ENCODE results near the gene KLF17. TPM values are rescaled to one million over a fixed set of nuclear protein-coding genes. Genes with fewer than 3 reads are reported as not detected.
"Not testable (repeated sequence)": the region's sequence is repeated elsewhere in the genome, so short reads cannot be mapped to it uniquely, and the experiment has no call there.

KLF17 gene
- total and polyA plus RNA-seq, 5 donors, result not detected

DNA sequence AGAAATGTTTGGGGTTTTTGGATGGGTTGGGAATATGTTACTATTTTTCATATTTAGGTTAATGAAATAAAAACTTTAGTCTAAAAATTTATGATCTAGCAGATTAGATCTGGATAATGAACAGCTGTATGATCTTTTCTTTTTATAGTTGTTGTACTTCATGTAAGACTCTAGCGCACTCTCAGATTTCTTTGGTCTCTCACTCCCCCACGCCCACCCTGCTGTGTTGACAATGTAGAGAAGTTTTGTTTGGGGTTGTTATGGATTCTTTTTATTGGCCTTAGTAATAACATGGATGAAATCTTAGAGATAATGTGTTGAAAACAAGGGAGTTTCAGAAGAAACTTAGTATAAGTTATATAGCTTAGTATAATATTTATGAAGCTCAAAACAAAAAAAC is 17.3 kb downstream of the KLF17 start:
- no peak overlapping the region for H3K4me3 ChIP-seq (ENCODE audit: low read length)
- WGBS, result 86% methylated on average over 2 of the region's 2 CpGs
- H3K27me3 ChIP-seq (ENCODE audit: control insufficient read depth, insufficient read depth), result no peaks in the 10 kb centered on the region
- no peak overlapping the region for H3K27ac ChIP-seq (ENCODE audit: low read length)
- intact Hi-C loops (cut with DNase I), result no loop called here
- ATAC-seq, result no peak
- no peak for DNase-seq
- no peaks in the 10 kb centered on the region for H3K4me1 ChIP-seq (ENCODE audit: control insufficient read depth, insufficient read depth, low read length)
- H3K9me3 ChIP-seq (ENCODE audit: control insufficient read depth, low read length), result no peaks in the 10 kb centered on the region

DNA sequence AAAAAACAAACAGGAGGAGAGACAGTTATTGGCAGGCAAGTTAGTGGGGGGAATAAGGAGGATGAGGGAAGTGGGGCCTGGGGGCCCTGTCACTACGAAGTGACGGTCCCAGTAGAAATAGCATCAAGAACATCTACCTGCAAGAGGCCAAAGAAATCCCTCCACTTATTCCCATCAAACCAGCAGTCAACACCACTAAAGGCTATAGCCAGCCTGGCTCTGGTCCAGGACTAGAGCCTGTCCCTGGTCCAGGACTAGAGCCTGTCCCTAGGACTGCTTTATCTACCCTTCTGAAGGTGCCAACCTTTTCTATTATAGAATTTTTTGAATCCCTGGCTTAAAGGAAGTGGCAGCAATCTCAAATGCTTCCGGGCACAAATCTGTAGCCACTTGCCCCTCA is 19.6 kb downstream of the KLF17 start:
- no peak overlapping the region for H3K4me3 ChIP-seq (ENCODE audit: low read length)
- intact Hi-C loops (cut with DNase I), result no loop called here
- no peaks in the 10 kb centered on the region for H3K9me3 ChIP-seq (ENCODE audit: control insufficient read depth, low read length)
- no peak for DNase-seq
- no peaks in the 10 kb centered on the region for H3K4me1 ChIP-seq (ENCODE audit: control insufficient read depth, insufficient read depth, low read length)
- ATAC-seq, result no peak
- no peak overlapping the region for H3K27ac ChIP-seq (ENCODE audit: low read length)
- H3K27me3 ChIP-seq (ENCODE audit: control insufficient read depth, insufficient read depth), result no peaks in the 10 kb centered on the region
- 65% methylated on average over 3 of the region's 3 CpGs for WGBS

DNA sequence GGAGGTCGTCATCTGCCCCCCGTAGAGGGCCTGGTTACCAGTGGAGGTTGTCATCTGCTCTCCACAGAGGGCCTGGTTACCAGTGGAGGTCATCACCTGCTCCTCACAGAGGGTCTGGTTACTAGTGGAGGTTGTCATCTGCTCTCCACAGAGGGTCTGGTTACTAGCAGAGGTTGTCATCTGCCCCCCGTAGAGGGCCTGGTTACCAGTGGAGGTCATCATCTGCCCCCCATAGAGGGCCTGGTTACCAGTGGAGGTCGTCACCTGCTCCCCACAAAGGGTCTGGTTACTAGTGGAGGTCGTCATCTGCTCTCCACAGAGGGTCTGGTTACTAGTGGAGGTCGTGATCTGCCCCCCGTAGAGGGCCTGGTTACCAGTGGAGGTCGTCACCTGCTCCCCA is 20.9 kb downstream of the KLF17 start:
- 89% methylated on average over 8 of the region's 8 CpGs for WGBS
- H3K4me3 ChIP-seq (ENCODE audit: low read length); H3K27ac ChIP-seq (ENCODE audit: low read length); H3K27me3 ChIP-seq (ENCODE audit: control insufficient read depth, insufficient read depth); DNase-seq; H3K4me1 ChIP-seq (ENCODE audit: control insufficient read depth, insufficient read depth, low read length); intact Hi-C loops (cut with DNase I); H3K9me3 ChIP-seq (ENCODE audit: control insufficient read depth, low read length); ATAC-seq: not testable (repeated sequence)

DNA sequence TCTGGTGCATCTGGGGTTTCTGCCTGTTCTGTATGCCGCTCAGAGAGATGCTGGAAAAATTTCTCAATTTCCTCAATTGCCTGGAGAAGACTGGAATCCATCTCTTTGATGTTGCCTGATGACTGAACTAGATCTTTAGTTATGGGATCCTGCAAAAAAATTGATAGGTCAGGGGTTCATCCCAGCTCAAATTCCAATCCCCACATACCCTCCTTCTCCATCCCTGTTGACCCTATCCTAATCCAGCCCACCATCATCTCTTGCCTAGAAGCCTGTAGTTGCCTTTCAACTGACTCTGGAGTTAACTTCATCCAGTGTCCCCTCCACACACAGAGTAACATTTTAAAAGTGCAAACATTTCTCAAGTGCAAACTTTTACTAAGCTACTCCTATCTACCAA is 22.9 kb downstream of the KLF17 start, which contains the start of gene KLF18:
KLF18 (minus strand) TSS at position 101 of the 400 bp plus-strand sequence; CDS start at position 101, 0 bp downstream.
- H3K9me3 ChIP-seq (ENCODE audit: control insufficient read depth, low read length), result no peaks in the 10 kb centered on the region
- DNase-seq, result no peak

DNA sequence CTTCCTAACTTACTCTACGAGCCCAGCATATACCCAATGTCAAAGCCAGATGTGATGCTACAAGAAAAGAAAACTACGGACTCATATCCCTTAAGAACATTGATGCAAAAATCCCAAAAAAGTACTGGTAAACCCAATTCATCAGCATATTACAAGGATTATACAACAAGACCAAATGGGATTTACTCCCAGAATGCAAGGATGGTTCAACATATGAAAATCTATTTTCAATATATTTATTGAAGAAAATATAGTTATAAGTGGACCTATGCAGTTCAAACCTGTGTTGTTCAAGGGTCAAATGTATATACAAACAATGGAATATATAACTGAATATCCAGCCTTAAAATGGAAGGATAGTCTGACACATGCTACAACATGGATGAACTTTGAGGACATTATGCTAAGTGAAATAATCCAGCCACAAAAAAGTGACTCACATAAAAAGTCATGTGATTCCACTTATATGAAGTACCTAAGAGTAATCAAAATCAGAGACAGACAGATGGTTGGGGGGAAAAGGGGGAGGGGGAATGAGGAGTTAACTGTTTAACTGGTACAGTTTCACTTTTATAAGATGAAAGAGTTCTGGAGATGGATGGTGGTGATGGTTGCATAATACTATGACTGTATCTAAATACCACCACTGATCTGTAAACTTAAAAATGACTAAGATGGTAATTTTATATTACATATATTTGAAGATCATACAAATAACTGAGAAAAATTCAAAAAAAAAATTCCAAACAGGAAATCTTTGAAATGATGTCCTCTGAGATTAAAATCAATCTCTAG is 26.5 kb downstream of the KLF17 start:
- 91% methylated on average over 2 of the region's 2 CpGs for WGBS
- Histone ChIP-seq H3K27me3 (ENCODE audit: control insufficient read depth, insufficient read depth) (no peaks in the 10 kb centered on the region), H3K9me3 (ENCODE audit: control insufficient read depth, low read length) (no peaks in the 10 kb centered on the region), H3K27ac (ENCODE audit: low read length) (no peak overlapping the region), H3K4me1 (ENCODE audit: control insufficient read depth, insufficient read depth, low read length) (no peaks in the 10 kb centered on the region), H3K4me3 (ENCODE audit: low read length) (no peak overlapping the region)
- ATAC-seq (no peak), DNase-seq (no peak)
- intact Hi-C loops (cut with DNase I), result no loop called here

More for the DNA sequence above, 22.9 kb downstream of the KLF17 start, which contains the start of gene KLF18:
- no peaks in the 10 kb centered on the region for H3K27me3 ChIP-seq (ENCODE audit: control insufficient read depth, insufficient read depth)
- no peak within 1 kb of the TSS for H3K4me3 ChIP-seq (ENCODE audit: low read length)
- no peak for ATAC-seq
- H3K4me1 ChIP-seq (ENCODE audit: control insufficient read depth, insufficient read depth, low read length), result no peaks in the 10 kb centered on the region
- no peak within 1 kb of the TSS for H3K27ac ChIP-seq (ENCODE audit: low read length)
- intact Hi-C loops (cut with DNase I), result no loop called here
- WGBS, result 89% methylated on average over 1 of the region's 1 CpG

DNA sequence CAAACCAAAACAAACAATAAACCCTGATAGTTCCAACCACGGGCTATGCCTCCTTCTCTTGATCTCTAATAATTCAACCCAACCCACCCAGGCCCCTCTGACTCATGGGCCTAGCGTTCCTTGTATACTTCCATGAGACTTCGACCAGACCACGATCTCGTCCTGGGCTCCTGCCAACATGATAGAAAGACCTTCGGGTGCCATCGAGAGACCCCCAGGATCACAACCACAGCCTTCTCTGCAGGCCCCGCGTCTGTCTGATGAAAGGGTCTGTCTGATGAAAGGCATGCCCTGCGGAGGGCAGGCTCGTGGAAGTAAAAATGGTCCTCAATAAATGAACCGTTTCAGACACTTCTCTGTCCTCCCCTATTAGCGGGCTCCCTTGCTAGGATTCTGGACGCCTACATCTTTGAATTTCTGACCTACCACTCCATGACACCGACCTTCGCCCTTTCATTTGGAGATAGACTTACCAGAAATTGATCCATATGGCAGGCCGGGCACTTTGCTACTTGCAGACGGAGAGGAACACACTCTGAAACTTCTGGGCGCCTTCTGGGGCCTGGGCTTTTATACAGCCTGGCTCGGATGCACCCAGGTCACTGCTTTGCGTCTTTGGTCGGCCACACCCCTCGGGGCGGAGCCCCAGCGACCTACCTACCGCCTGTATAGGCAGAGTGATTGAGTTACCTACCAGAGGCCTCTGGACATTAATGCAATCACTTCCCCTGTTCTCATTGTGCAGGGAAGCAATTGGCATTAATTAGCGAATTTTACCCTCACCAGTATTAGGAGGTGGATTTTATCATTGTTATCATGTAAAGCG is 28.1 kb downstream of the KLF17 start:
- Histone ChIP-seq H3K9me3 (ENCODE audit: control insufficient read depth, low read length) (no peaks in the 10 kb centered on the region), H3K4me1 (ENCODE audit: control insufficient read depth, insufficient read depth, low read length) (no peaks in the 10 kb centered on the region), H3K27ac (ENCODE audit: low read length) (no peak overlapping the region), H3K4me3 (ENCODE audit: low read length) (no peak overlapping the region), H3K27me3 (ENCODE audit: control insufficient read depth, insufficient read depth) (peaks cover 3% of the 10 kb centered on the region)
- WGBS, result 90% methylated on average over 28 of the region's 28 CpGs
- intact Hi-C loops (cut with DNase I), result no loop called here
- DNase-seq, result no peak
- ATAC-seq, result no peak

DNA sequence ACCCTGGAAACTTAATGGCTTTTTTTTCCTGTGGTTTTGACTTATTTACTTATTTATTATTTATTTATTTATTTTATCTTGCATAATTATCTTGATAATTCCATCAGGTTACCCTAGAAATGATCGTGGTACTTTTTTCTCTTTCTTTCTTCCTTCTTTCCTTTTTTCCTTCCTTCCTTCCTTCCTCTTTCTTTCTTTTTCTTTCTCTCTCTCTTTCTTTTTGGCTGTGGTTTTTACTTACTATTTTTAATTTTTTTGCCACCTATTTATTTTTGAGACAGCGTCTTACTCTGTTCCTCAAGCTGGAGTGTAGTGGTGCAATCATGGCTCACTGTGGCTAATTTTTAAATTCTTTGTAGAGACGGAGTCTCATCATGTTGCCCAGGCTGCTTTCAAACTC is 29.0 kb downstream of the KLF17 start:
- DNase-seq (no peak), ATAC-seq (no peak)
- intact Hi-C loops (cut with DNase I), result no loop called here
- no peak overlapping the region for H3K27ac ChIP-seq (ENCODE audit: low read length)
- H3K9me3 ChIP-seq (ENCODE audit: control insufficient read depth, low read length), result no peaks in the 10 kb centered on the region
- 83% methylated on average over 3 of the region's 3 CpGs for WGBS
- no peaks in the 10 kb centered on the region for H3K4me1 ChIP-seq (ENCODE audit: control insufficient read depth, insufficient read depth, low read length)
- H3K27me3 ChIP-seq (ENCODE audit: control insufficient read depth, insufficient read depth), result peaks cover 3% of the 10 kb centered on the region
- no peak overlapping the region for H3K4me3 ChIP-seq (ENCODE audit: low read length)

DNA sequence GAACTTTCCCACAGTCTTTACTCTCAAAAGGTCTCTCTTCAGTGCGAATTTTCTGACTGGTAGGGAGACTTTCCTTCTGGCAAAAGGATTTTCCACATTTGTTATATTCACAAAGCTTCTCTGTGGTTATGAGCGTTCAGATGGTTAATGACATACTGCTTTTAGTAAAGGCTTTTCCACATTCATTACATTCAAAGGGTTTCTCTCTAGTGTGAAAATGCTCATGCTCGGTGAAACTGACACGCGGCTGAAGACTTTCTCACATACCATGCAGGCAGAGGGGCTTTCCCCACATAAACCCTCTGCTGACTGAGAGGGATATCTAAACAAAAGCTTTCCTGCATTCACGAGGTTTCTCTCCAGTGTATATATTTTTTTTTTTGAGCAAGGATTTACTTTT is 32.7 kb downstream of the KLF17 start:
- Histone ChIP-seq H3K27me3 (ENCODE audit: control insufficient read depth, insufficient read depth) (peaks cover 3% of the 10 kb centered on the region), H3K27ac (ENCODE audit: low read length) (no peak overlapping the region), H3K4me1 (ENCODE audit: control insufficient read depth, insufficient read depth, low read length) (no peaks in the 10 kb centered on the region), H3K9me3 (ENCODE audit: control insufficient read depth, low read length) (no peaks in the 10 kb centered on the region), H3K4me3 (ENCODE audit: low read length) (no peak overlapping the region)
- no peak for DNase-seq
- intact Hi-C loops (cut with DNase I), result no loop called here
- 61% methylated on average over 6 of the region's 6 CpGs for WGBS
- no peak for ATAC-seq

DNA sequence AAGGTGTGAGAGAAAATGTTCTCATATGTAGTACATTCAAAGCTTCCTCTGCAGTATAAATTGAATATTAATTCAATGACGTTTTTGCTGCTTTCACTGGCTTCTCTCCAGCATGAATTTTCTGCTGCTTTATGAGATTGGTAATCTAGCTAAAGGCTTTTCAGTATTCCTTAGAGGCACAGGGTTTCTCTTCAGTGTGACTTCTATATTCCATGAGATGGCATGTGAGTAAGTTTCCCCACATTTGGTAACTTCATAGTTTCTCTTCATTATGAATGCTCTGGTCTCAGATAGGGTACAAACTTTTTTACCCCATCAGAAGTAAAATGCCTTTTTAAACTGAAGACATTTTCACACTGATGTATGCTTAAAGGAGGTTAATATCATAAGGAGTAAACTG is 33.2 kb downstream of the KLF17 start:
- ATAC-seq (no peak), DNase-seq (no peak)
- intact Hi-C loops (cut with DNase I), result no loop called here
- Histone ChIP-seq H3K9me3 (ENCODE audit: control insufficient read depth, low read length) (no peaks in the 10 kb centered on the region), H3K27me3 (ENCODE audit: control insufficient read depth, insufficient read depth) (peaks cover 3% of the 10 kb centered on the region), H3K4me3 (ENCODE audit: low read length) (no peak overlapping the region), H3K27ac (ENCODE audit: low read length) (no peak overlapping the region), H3K4me1 (ENCODE audit: control insufficient read depth, insufficient read depth, low read length) (no peaks in the 10 kb centered on the region)
- WGBS, result 22% methylated on average over 1 of the region's 1 CpG

DNA sequence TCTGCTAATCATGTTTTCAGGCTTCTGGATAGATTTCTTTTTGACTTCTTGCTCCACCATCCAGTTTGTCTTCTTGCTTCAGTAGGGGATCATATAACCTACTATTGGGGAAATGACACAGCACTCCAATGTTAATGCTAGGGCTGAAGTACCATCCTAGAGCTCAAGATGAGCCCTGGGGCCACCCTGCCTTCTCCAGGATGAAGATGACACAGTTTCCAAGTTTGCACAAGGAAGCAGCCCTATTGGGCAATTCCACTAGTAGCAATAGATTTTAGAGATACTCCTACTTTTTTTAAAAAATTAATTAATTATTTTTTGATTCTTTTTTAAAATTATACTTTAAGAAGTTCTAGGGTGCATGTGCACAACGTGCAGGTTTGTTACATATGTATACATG is 34.1 kb downstream of the KLF17 start:
- Histone ChIP-seq H3K27me3 (ENCODE audit: control insufficient read depth, insufficient read depth) (peaks cover 3% of the 10 kb centered on the region), H3K27ac (ENCODE audit: low read length) (no peak overlapping the region), H3K4me3 (ENCODE audit: low read length) (no peak overlapping the region), H3K9me3 (ENCODE audit: control insufficient read depth, low read length) (no peaks in the 10 kb centered on the region), H3K4me1 (ENCODE audit: control insufficient read depth, insufficient read depth, low read length) (no peaks in the 10 kb centered on the region)
- ATAC-seq (no peak), DNase-seq (no peak)
- intact Hi-C loops (cut with DNase I), result no loop called here
- 85% methylated on average over 1 of the region's 1 CpG for whole genome bisulfite sequencing

DNA sequence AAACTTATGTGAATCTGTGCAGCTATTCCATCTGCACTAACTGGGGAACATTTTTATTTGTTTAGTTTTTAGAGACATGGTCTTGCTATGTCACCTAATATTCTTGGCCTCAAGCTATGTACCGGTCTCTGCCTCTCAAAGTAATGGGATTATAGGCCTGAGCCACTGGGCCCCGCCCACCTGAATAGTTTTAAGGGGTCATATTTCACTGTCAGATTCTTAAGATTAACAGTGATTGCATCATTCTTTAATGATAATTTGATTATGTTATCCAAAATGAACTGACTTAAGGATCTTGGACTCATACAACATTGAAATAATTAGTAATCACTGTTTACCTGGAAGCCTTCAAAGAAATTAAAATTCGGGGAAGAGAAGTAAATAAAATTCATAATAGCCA is 35.4 kb downstream of the KLF17 start:
- Histone ChIP-seq H3K27me3 (ENCODE audit: control insufficient read depth, insufficient read depth) (peaks cover 3% of the 10 kb centered on the region), H3K9me3 (ENCODE audit: control insufficient read depth, low read length) (no peaks in the 10 kb centered on the region), H3K4me3 (ENCODE audit: low read length) (no peak overlapping the region), H3K4me1 (ENCODE audit: control insufficient read depth, insufficient read depth, low read length) (no peaks in the 10 kb centered on the region), H3K27ac (ENCODE audit: low read length) (no peak overlapping the region)
- no peak for ATAC-seq
- intact Hi-C loops (cut with DNase I), result no loop called here
- no peak for DNase-seq
- 87% methylated on average over 3 of the region's 3 CpGs for WGBS

Data from right cardiac atrium (tissue), 5 donors.